Measurements from ENCODE around the gene CELF6. TPM values are rescaled to one million over a fixed set of nuclear protein-coding genes. Genes with fewer than 3 reads are reported as not detected.

Gene CELF6
- total RNA-seq, 2 experiments from 2014 or later: 2.4 TPM

DNA sequence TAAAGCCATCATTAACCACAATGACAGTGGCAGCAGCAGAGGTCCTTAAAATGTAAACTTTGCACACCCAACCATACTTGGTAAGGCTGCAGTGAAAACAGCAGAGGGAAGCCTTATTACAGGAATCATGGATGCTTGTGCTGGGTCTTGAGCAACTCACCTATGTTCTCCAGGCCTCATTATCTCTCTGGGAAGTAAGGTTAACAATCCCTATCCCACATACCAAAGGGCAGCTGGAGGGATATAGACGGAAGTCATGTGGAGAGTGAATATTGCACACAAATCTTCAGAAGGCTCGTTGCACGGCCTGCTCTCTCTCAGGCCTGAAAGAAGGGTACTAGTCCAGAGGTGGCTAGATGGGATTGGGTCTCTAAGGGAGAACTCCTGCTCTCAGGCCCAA, 25.8 kb upstream of the CELF6 start:
- H3K27ac Mint-ChIP-seq: no peak overlapping the region
- TF ChIP-seq, protein P1, sequence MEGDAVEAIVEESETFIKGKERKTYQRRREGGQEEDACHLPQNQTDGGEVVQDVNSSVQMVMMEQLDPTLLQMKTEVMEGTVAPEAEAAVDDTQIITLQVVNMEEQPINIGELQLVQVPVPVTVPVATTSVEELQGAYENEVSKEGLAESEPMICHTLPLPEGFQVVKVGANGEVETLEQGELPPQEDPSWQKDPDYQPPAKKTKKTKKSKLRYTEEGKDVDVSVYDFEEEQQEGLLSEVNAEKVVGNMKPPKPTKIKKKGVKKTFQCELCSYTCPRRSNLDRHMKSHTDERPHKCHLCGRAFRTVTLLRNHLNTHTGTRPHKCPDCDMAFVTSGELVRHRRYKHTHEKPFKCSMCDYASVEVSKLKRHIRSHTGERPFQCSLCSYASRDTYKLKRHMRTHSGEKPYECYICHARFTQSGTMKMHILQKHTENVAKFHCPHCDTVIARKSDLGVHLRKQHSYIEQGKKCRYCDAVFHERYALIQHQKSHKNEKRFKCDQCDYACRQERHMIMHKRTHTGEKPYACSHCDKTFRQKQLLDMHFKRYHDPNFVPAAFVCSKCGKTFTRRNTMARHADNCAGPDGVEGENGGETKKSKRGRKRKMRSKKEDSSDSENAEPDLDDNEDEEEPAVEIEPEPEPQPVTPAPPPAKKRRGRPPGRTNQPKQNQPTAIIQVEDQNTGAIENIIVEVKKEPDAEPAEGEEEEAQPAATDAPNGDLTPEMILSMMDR (IDR thresholded peaks at IDR 0.05): no peak
- no peak overlapping the region for H3K4me3 Mint-ChIP-seq
- ChIA-PET POLR2A (interaction anchor here (0.6 kb wide), 1 partner anchor 19 kb away, joined by 4 read pairs; no protein-coding TSS in a partner anchor), CTCF (no interaction called here)
- DNase-seq (no peak), ATAC-seq (ENCODE audit: poor library complexity) (no peak)
- H3K27me3 ChIP-seq (ENCODE audit: control insufficient read depth in 1 of 2, insufficient read depth in 2 of 2, low read length in 2 of 2): no peaks in the 10 kb centered on the region
- H3K9me3 Mint-ChIP-seq: no peaks in the 10 kb centered on the region
- peaks cover 64% of the 10 kb centered on the region for H3K36me3 ChIP-seq (ENCODE audit: insufficient read depth, low read length)
- no peak overlapping the region for H3K4me3 ChIP-seq (ENCODE audit: low read length)
- no peak overlapping the region for H3K27ac ChIP-seq (ENCODE audit: low read depth in 1 of 2, low read length in 2 of 2)
- no peaks in the 10 kb centered on the region for H3K4me1 Mint-ChIP-seq (ENCODE audit: low read depth)
- peaks cover 85% of the 10 kb centered on the region for H3K36me3 Mint-ChIP-seq (ENCODE audit: low read depth)
- intact Hi-C loops (cut with DNase I, micrococcal nuclease): loop anchor here in 1 of 2 experiments (10.0 kb wide), 1 partner anchor 739 kb away; no protein-coding TSS in a partner anchor
- no peaks in the 10 kb centered on the region for H3K27me3 Mint-ChIP-seq
- no peaks in the 10 kb centered on the region for H3K4me1 ChIP-seq (ENCODE audit: insufficient read depth, low read length)
- no peaks in the 10 kb centered on the region for H3K9me3 ChIP-seq (ENCODE audit: control insufficient read depth in 1 of 2, insufficient read depth in 1 of 2, low read length in 2 of 2)

DNA sequence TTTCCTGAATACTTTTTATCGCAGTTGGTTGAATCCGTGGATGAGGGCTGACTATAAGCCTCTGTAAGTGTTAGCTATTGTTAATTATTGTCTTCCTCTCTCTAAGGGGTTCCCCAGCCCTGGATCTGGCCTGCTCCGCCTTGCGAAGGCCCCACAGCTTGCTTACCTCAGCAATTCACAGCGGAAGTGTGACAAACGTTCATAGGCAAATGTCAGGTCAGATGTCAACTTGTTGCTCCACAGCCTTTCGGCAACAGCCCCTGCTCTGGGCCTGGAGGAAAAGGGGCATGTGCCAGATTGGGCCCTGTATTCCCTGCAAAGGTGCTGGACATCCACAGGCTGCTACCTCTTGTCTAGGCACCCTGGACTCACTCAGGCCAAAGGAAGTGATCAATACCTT, 25.3 kb upstream of the CELF6 start:
- Histone ChIP-seq H3K27me3 (ENCODE audit: control insufficient read depth in 1 of 2, insufficient read depth in 2 of 2, low read length in 2 of 2) (no peaks in the 10 kb centered on the region), H3K27ac (ENCODE audit: low read depth in 1 of 2, low read length in 2 of 2) (no peak overlapping the region), H3K4me1 (ENCODE audit: insufficient read depth, low read length) (no peaks in the 10 kb centered on the region), H3K4me3 (ENCODE audit: low read length) (no peak overlapping the region), H3K36me3 (ENCODE audit: insufficient read depth, low read length) (peaks cover 62% of the 10 kb centered on the region), H3K9me3 (ENCODE audit: control insufficient read depth in 1 of 2, insufficient read depth in 1 of 2, low read length in 2 of 2) (no peaks in the 10 kb centered on the region)
- ChIA-PET CTCF (no interaction called here), POLR2A (no interaction called here)
- TF ChIP-seq, protein P1 (IDR thresholded peaks at IDR 0.05): no peak
- Mint-ChIP-seq H3K4me3 (no peak overlapping the region), H3K27me3 (no peaks in the 10 kb centered on the region), H3K27ac (no peak overlapping the region), H3K36me3 (ENCODE audit: low read depth) (peaks cover 80% of the 10 kb centered on the region), H3K9me3 (no peaks in the 10 kb centered on the region), H3K4me1 (ENCODE audit: low read depth) (no peaks in the 10 kb centered on the region)
- DNase-seq (no peak), ATAC-seq (ENCODE audit: poor library complexity) (no peak)
- intact Hi-C loops (cut with DNase I, micrococcal nuclease): loop anchor here in 1 of 2 experiments (10.0 kb wide), 1 partner anchor 740 kb away; no protein-coding TSS in a partner anchor

DNA sequence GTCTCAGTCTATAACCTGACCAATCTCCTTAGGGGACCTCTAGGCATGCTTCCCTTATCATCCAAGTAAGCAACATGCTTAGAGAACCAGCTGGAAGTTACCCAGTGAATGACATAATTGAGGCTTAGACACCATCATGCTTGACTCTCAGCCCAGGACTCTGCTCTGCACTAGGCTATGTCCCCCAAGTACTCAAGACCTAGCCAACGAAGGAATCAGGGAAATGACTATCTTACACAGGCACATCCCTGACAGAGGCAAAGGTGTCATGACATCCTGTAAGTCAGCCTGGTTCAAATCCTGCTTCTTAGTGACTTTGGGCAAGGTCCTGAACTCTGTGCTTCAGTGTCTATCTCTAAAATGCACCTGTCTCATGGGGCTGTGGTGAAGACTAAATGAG, 24.6 kb upstream of the CELF6 start:
- POLR2A ChIA-PET: no interaction called here
- intact Hi-C loops (cut with DNase I, micrococcal nuclease): loop anchor here in 1 of 2 experiments (10.0 kb wide), 1 partner anchor 740 kb away; no protein-coding TSS in a partner anchor
- TF ChIP-seq, protein P1 (IDR thresholded peaks at IDR 0.05): no peak
- Mint-ChIP-seq H3K27ac (no peak overlapping the region), H3K36me3 (ENCODE audit: low read depth) (peaks cover 79% of the 10 kb centered on the region), H3K27me3 (no peaks in the 10 kb centered on the region), H3K9me3 (no peaks in the 10 kb centered on the region), H3K4me1 (ENCODE audit: low read depth) (no peaks in the 10 kb centered on the region), H3K4me3 (no peak overlapping the region)
- H3K27ac ChIP-seq (ENCODE audit: low read depth in 1 of 2, low read length in 2 of 2): no peak overlapping the region
- no peaks in the 10 kb centered on the region for H3K27me3 ChIP-seq (ENCODE audit: control insufficient read depth in 1 of 2, insufficient read depth in 2 of 2, low read length in 2 of 2)
- CTCF ChIA-PET: no interaction called here
- H3K36me3 ChIP-seq (ENCODE audit: insufficient read depth, low read length): peaks cover 57% of the 10 kb centered on the region
- no peak for ATAC-seq (ENCODE audit: poor library complexity)
- H3K4me1 ChIP-seq (ENCODE audit: insufficient read depth, low read length): no peaks in the 10 kb centered on the region
- no peak for DNase-seq
- no peak overlapping the region for H3K4me3 ChIP-seq (ENCODE audit: low read length)
- no peaks in the 10 kb centered on the region for H3K9me3 ChIP-seq (ENCODE audit: control insufficient read depth in 1 of 2, insufficient read depth in 1 of 2, low read length in 2 of 2)

Measured in CD4-positive, alpha-beta T cell (primary cell).